ENCODE results near the gene KCNIP4. TPM values are rescaled to one million over a fixed set of nuclear protein-coding genes. Genes with fewer than 3 reads are reported as not detected.
A peak's percentile ranks its signal among the peaks of the same experiment; 100 is the strongest.

The KCNIP4 gene
- total and polyA plus RNA-seq, 2 donors from 2014 or later = 9.8 to 43.9 TPM

GRCh38 chr4:21819086-21819485 is 129.5 kb downstream of the KCNIP4 start:
- no peak for DNase-seq
- intact Hi-C loops (cut with DNase I) = no loop called here
- no peak for TF ChIP-seq CTCF (IDR thresholded peaks at IDR 0.05; ENCODE audit: borderline replicate concordance, extremely low read depth, insufficient read depth)
- H3K9ac ChIP-seq (ENCODE audit: low read length in 3 of 3) = no peak overlapping the region
- no peak overlapping the region for H3K4me3 ChIP-seq (ENCODE audit: low read length in 3 of 3)
- peaks cover 0 to 17% (median 0%) of the 10 kb centered on the region in 3 donors for H3K9me3 ChIP-seq (ENCODE audit: control insufficient read depth in 2 of 3, insufficient read depth in 1 of 3, low read length in 3 of 3)
- no peaks in the 10 kb centered on the region for H3K4me1 ChIP-seq (ENCODE audit: control insufficient read depth in 2 of 3, insufficient read depth in 2 of 3, low read depth in 1 of 3, low read length in 3 of 3)
- no peaks in the 10 kb centered on the region for H3K27me3 ChIP-seq (ENCODE audit: control insufficient read depth, insufficient read depth, low read length)
- no peak for FAIRE-seq
- H3K27ac ChIP-seq (ENCODE audit: low read depth in 2 of 2, low read length in 2 of 2) = no peak overlapping the region
- H3K36me3 ChIP-seq (ENCODE audit: control insufficient read depth in 2 of 3, insufficient read depth in 3 of 3, low read length in 3 of 3) = no peaks in the 10 kb centered on the region

DNA sequence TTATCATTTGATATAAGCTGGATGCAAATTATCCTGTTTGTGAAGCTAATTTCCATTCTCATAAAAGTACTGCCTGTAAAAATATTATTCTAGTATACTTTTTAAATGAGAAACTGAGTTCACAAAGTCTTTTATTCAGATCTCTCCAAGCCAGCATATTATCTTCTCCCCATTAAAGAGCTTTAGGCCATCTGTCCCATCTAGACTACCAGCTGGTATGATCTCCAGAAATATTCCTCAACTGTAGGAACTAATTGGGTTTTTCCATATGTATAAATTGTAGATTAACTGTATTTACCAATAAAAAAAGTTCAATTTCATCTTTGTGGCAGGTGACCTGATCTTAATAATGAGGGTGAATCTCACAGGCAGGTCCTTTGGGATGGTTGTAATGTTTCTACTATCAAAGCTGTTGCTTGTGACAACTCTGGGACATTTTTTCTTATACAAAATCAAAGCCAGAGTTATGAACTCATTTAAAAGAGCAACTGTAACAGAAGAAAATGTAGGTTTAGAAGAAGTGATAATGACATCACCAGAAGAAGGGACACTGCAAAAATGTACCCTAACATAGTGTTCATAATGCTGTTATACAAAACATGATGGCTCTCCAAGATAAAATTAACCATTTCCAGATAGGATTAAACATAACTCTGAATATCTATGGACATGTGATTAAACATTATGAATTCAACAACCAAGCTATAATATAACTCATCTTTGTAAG is 132.8 kb downstream of the KCNIP4 start:
- no peak overlapping the region for H3K4me3 ChIP-seq (ENCODE audit: low read length in 3 of 3)
- H3K9me3 ChIP-seq (ENCODE audit: control insufficient read depth in 2 of 3, insufficient read depth in 1 of 3, low read length in 3 of 3) = peaks cover 0 to 17% (median 0%) of the 10 kb centered on the region in 3 donors
- no peaks in the 10 kb centered on the region for H3K4me1 ChIP-seq (ENCODE audit: control insufficient read depth in 2 of 3, insufficient read depth in 2 of 3, low read depth in 1 of 3, low read length in 3 of 3)
- no peak for TF ChIP-seq CTCF (IDR thresholded peaks at IDR 0.05; ENCODE audit: borderline replicate concordance, extremely low read depth, insufficient read depth)
- DNase-seq (no peak), FAIRE-seq (no peak)
- no peak overlapping the region for H3K27ac ChIP-seq (ENCODE audit: low read depth in 2 of 2, low read length in 2 of 2)
- intact Hi-C loops (cut with DNase I) = no loop called here
- no peaks in the 10 kb centered on the region for H3K27me3 ChIP-seq (ENCODE audit: control insufficient read depth, insufficient read depth, low read length)
- H3K9ac ChIP-seq (ENCODE audit: low read length in 3 of 3) = no peak overlapping the region
- no peaks in the 10 kb centered on the region for H3K36me3 ChIP-seq (ENCODE audit: control insufficient read depth in 2 of 3, insufficient read depth in 3 of 3, low read length in 3 of 3)

DNA sequence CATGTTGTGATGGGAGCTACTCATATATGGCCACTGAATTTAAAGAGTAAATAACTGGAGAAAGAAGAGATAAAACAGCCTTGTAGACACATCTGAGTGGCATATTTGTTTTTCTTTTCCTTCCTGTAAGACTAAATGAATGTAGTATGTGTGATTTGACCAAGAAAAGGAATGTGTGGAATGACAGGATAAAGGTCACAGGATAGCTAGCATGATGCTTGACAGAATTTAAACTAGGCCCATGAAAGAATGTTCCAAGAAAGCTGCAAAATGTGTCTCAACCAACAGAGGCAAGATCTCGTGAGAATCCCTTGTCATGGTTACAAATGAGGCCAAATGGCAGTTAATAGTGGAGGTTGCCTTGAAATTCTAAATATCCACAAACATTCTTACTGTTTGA is 137.0 kb downstream of the KCNIP4 start:
- FAIRE-seq = no peak
- no peak for TF ChIP-seq CTCF (IDR thresholded peaks at IDR 0.05; ENCODE audit: borderline replicate concordance, extremely low read depth, insufficient read depth)
- Histone ChIP-seq H3K9me3 (ENCODE audit: control insufficient read depth in 2 of 3, insufficient read depth in 1 of 3, low read length in 3 of 3) (no peaks in the 10 kb centered on the region), H3K27me3 (ENCODE audit: control insufficient read depth, insufficient read depth, low read length) (no peaks in the 10 kb centered on the region), H3K27ac (ENCODE audit: low read depth in 2 of 2, low read length in 2 of 2) (no peak overlapping the region), H3K9ac (ENCODE audit: low read length in 3 of 3) (no peak overlapping the region), H3K36me3 (ENCODE audit: control insufficient read depth in 2 of 3, insufficient read depth in 3 of 3, low read length in 3 of 3) (no peaks in the 10 kb centered on the region), H3K4me1 (ENCODE audit: control insufficient read depth in 2 of 3, insufficient read depth in 2 of 3, low read depth in 1 of 3, low read length in 3 of 3) (no peaks in the 10 kb centered on the region), H3K4me3 (ENCODE audit: low read length in 3 of 3) (no peak overlapping the region)
- intact Hi-C loops (cut with DNase I) = no loop called here
- peak in 1 of 5 donors; percentile 3 for DNase-seq

All from kidney (tissue), 14 donors.